GM21529 (cell line): ENCODE measurements around the gene TNFRSF19.

ENCODE experiments used
- ATAC-seq: cut with Tn5 transposase; IDR thresholded peaks from one replicate; pipeline ENCODE4 v1.9.1; 2021; ENCODE audit not compliant: unreplicated experiment

The TNFRSF19 gene

GRCh38 chr13:23627410-23627809 is 57.2 kb downstream of the TNFRSF19 start:
- no peak for ATAC-seq

- ATAC-seq = no peak
Observed at GRCh38 chr13:23628250-23628649, 58.0 kb downstream of the TNFRSF19 start.

- no peak for ATAC-seq
Observed at GRCh38 chr13:23628765-23629565, 58.8 kb downstream of the TNFRSF19 start.

- no peak for ATAC-seq
Observed at GRCh38 chr13:23629566-23630272, 59.5 kb downstream of the TNFRSF19 start.

- ATAC-seq = no peak
Observed at GRCh38 chr13:23630349-23631093, 60.3 kb downstream of the TNFRSF19 start.

GRCh38 chr13:23631311-23632047 is 61.3 kb downstream of the TNFRSF19 start:
- no peak for ATAC-seq

- no peak for ATAC-seq
Observed at GRCh38 chr13:23632048-23632582, 61.9 kb downstream of the TNFRSF19 start.

- no peak for ATAC-seq
Observed at GRCh38 chr13:23632741-23633140, 62.5 kb downstream of the TNFRSF19 start.

GRCh38 chr13:23634897-23635296 is 64.7 kb downstream of the TNFRSF19 start:
- no peak for ATAC-seq

- ATAC-seq = no peak
Observed at GRCh38 chr13:23636360-23636759, 66.1 kb downstream of the TNFRSF19 start.

- ATAC-seq = no peak
Observed at GRCh38 chr13:23637829-23638228, 67.6 kb downstream of the TNFRSF19 start.

- no peak for ATAC-seq
Observed at GRCh38 chr13:23639674-23640073, 69.5 kb downstream of the TNFRSF19 start.

GRCh38 chr13:23642110-23642509 is 71.9 kb downstream of the TNFRSF19 start:
- no peak for ATAC-seq

- ATAC-seq = no peak
Observed at GRCh38 chr13:23643338-23644125, 73.3 kb downstream of the TNFRSF19 start.

- no peak for ATAC-seq
Observed at GRCh38 chr13:23644126-23644419, 73.9 kb downstream of the TNFRSF19 start.

GRCh38 chr13:23644527-23645138 is 74.4 kb downstream of the TNFRSF19 start:
- no peak for ATAC-seq

GRCh38 chr13:23645851-23646250 is 75.6 kb downstream of the TNFRSF19 start:
- no peak for ATAC-seq

GRCh38 chr13:23651439-23651838 is 81.2 kb downstream of the TNFRSF19 start:
- no peak for ATAC-seq

GRCh38 chr13:23651887-23652286 is 81.7 kb downstream of the TNFRSF19 start:
- no peak for ATAC-seq
